ENCODE measurements around the gene TBC1D4.
A peak's percentile ranks its signal among the peaks of the same experiment; 100 is the strongest.

Gene TBC1D4

GRCh38 chr13:75505327-75505726 is 23.4 kb upstream of the TBC1D4 start:
- no peak overlapping the region for H3K27ac Mint-ChIP-seq
- ATAC-seq (ENCODE audit: low read depth): no peak
- DNase-seq (ENCODE audit: low spot score in 2 of 2): no peak

GRCh38 chr13:75495938-75496337 is 14.0 kb upstream of the TBC1D4 start:
- Mint-ChIP-seq H3K27me3 (peaks cover 13% of the 10 kb centered on the region), H3K4me1 (no peaks in the 10 kb centered on the region), H3K9me3 (no peaks in the 10 kb centered on the region), H3K36me3 (no peaks in the 10 kb centered on the region), H3K4me3 (no peak overlapping the region), H3K27ac (no peak overlapping the region)
- no peak for DNase-seq (ENCODE audit: low spot score in 2 of 2)
- ATAC-seq (ENCODE audit: low read depth): no peak

More at GRCh38 chr13:75505327-75505726, 23.4 kb upstream of the TBC1D4 start:
- Mint-ChIP-seq H3K27me3 (peaks cover 2% of the 10 kb centered on the region), H3K36me3 (no peaks in the 10 kb centered on the region), H3K9me3 (peaks cover 1% of the 10 kb centered on the region), H3K4me1 (peaks cover 4% of the 10 kb centered on the region), H3K4me3 (no peak overlapping the region)

- no peak for ATAC-seq (ENCODE audit: low read depth)
- H3K36me3 Mint-ChIP-seq: no peaks in the 10 kb centered on the region
- no peak overlapping the region for H3K4me3 Mint-ChIP-seq
- no peak for DNase-seq (ENCODE audit: low spot score in 2 of 2)
- peaks cover 13% of the 10 kb centered on the region for H3K27me3 Mint-ChIP-seq
- H3K4me1 Mint-ChIP-seq: no peaks in the 10 kb centered on the region
- no peaks in the 10 kb centered on the region for H3K9me3 Mint-ChIP-seq
- no peak overlapping the region for H3K27ac Mint-ChIP-seq
Measured at GRCh38 chr13:75494491-75494890, 12.5 kb upstream of the TBC1D4 start.

GRCh38 chr13:75493156-75493555 is 11.2 kb upstream of the TBC1D4 start:
- Mint-ChIP-seq H3K4me1 (no peaks in the 10 kb centered on the region), H3K4me3 (no peak overlapping the region), H3K27me3 (peaks cover 10% of the 10 kb centered on the region), H3K27ac (no peak overlapping the region), H3K9me3 (no peaks in the 10 kb centered on the region), H3K36me3 (no peaks in the 10 kb centered on the region)
- DNase-seq (ENCODE audit: low spot score in 2 of 2) (no peak), ATAC-seq (ENCODE audit: low read depth) (no peak)

- H3K4me3 Mint-ChIP-seq: no peak overlapping the region
- H3K4me1 Mint-ChIP-seq: no peaks in the 10 kb centered on the region
- no peak overlapping the region for H3K27ac Mint-ChIP-seq
- H3K27me3 Mint-ChIP-seq: peaks cover 10% of the 10 kb centered on the region
- H3K9me3 Mint-ChIP-seq: no peaks in the 10 kb centered on the region
- no peaks in the 10 kb centered on the region for H3K36me3 Mint-ChIP-seq
- ATAC-seq (ENCODE audit: low read depth): no peak
- no peak for DNase-seq (ENCODE audit: low spot score in 2 of 2)
Measured at GRCh38 chr13:75492389-75492788, 10.4 kb upstream of the TBC1D4 start.

GRCh38 chr13:75491376-75491775 is 9.4 kb upstream of the TBC1D4 start:
- ATAC-seq (ENCODE audit: low read depth) (no peak), DNase-seq (ENCODE audit: low spot score in 2 of 2) (no peak)
- Mint-ChIP-seq H3K27ac (no peak overlapping the region), H3K9me3 (no peaks in the 10 kb centered on the region), H3K27me3 (peaks cover 13% of the 10 kb centered on the region), H3K4me3 (no peak overlapping the region), H3K4me1 (no peaks in the 10 kb centered on the region), H3K36me3 (no peaks in the 10 kb centered on the region)

- no peak for DNase-seq (ENCODE audit: low spot score in 2 of 2)
- no peak overlapping the region for H3K27ac Mint-ChIP-seq
- H3K36me3 Mint-ChIP-seq: no peaks in the 10 kb centered on the region
- no peaks in the 10 kb centered on the region for H3K4me1 Mint-ChIP-seq
- peaks cover 18% of the 10 kb centered on the region for H3K27me3 Mint-ChIP-seq
- no peak for ATAC-seq (ENCODE audit: low read depth)
- no peaks in the 10 kb centered on the region for H3K9me3 Mint-ChIP-seq
- H3K4me3 Mint-ChIP-seq: no peak overlapping the region
Measured at GRCh38 chr13:75489502-75490263, 7.7 kb upstream of the TBC1D4 start.

- Mint-ChIP-seq H3K36me3 (no peaks in the 10 kb centered on the region), H3K4me1 (peaks cover 3% of the 10 kb centered on the region), H3K4me3 (no peak overlapping the region), H3K27ac (no peak overlapping the region), H3K9me3 (no peaks in the 10 kb centered on the region), H3K27me3 (peaks cover 16% of the 10 kb centered on the region)
- no peak for ATAC-seq (ENCODE audit: low read depth)
- DNase-seq (ENCODE audit: low spot score in 2 of 2): no peak
Measured at GRCh38 chr13:75486146-75487062, 4.4 kb upstream of the TBC1D4 start.

DNA sequence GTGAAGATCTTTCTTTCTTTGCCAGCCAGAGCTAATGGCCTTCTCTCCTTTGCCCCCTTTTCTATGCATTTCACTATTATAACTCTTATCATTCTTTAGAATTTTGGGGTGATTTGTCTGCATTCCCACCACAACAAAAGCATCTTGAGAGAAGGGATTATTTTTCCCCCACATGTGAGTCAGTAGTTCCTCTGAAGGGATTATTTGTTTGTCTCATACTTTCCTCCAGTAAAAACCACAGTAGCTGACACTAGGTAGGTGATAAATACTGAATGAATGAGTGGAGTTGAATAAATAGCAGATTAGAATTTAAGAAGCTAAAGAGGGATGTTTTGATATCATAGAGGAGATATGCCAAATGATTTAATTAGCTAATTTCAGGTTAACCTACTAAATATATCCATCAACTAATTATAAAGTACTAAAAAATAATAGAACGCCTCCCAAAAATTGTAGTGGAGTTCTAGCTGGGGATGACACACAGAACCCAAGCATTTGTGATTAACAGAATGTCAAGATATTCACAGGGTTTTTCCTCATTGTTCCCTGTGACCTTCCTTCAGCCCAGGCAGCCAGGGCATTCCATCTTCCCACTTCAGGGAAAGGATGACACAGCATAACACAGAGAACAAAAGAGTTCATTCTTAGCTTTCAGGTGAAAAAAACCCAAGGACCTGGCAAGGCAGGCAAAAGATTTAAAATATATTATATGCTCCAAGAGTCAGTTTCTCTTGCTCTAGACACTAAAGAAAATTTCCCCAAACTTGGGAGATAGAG is 3.5 kb upstream of the TBC1D4 start:
- Mint-ChIP-seq H3K4me1 (peaks cover 11% of the 10 kb centered on the region), H3K27ac (no peak overlapping the region), H3K9me3 (no peaks in the 10 kb centered on the region), H3K4me3 (no peak overlapping the region), H3K27me3 (peaks cover 22% of the 10 kb centered on the region), H3K36me3 (no peaks in the 10 kb centered on the region)
- DNase-seq (ENCODE audit: low spot score in 2 of 2) (no peak), ATAC-seq (ENCODE audit: low read depth) (no peak)

DNA sequence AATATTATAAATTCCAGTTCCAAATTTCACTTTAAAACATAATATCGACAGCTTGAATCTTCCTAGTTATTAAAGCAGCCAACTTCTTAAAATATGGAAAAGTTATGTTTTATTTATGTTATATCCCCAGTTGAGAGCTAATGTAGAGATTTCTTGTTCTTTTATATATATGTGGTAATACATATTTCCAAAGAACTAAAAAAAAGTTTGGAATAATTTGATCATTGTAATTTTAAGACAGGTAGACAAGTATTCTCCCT is 781 bp upstream of the TBC1D4 start:
- Mint-ChIP-seq H3K36me3 (no peaks in the 10 kb centered on the region), H3K4me3 (peak overlapping the region; percentile 98), H3K27me3 (peaks cover 27% of the 10 kb centered on the region), H3K4me1 (peaks cover 11% of the 10 kb centered on the region), H3K27ac (no peak overlapping the region), H3K9me3 (no peaks in the 10 kb centered on the region)
- ATAC-seq (ENCODE audit: low read depth): no peak
- DNase-seq (ENCODE audit: low spot score in 2 of 2): no peak

- H3K4me3 Mint-ChIP-seq: peak overlapping the region; percentile 74
- H3K36me3 Mint-ChIP-seq: no peaks in the 10 kb centered on the region
- DNase-seq (ENCODE audit: low spot score in 2 of 2) (peak; percentile 15 to 43), ATAC-seq (ENCODE audit: low read depth) (peak; percentile 22)
- peak overlapping the region; percentile 72 for H3K27ac Mint-ChIP-seq
- H3K9me3 Mint-ChIP-seq: no peaks in the 10 kb centered on the region
- peaks cover 24% of the 10 kb centered on the region for H3K27me3 Mint-ChIP-seq
- H3K4me1 Mint-ChIP-seq: peaks cover 11% of the 10 kb centered on the region
Measured at GRCh38 chr13:75481176-75482069, 546 bp downstream of the TBC1D4 start.

DNA sequence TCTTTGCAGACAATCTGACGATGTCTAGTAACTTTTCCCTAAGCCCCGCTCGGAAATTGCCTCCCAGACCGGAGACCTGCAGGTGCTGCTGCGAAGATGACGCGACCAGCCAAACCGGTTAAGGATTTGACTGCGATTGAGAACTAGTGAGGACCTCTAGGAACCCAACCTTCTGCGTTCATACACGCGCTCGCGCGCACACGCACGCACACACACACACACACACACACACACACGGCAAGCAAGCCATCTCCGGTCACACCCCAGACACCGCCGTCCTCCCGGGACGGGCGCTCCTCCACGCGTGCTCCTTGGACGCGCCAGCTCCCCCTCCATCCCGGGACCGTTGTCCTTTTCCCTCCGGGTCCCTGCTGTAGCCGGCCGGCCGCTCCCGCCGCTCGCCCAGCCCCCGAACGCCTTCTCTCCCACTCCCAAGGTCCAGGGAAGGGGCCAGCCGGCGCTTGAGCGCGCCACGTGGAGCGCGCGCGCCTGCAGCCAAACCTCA is 1.2 kb downstream of the TBC1D4 start:
- Mint-ChIP-seq H3K27ac (peak overlapping the region; percentile 72), H3K4me3 (peak overlapping the region; percentile 74), H3K36me3 (no peaks in the 10 kb centered on the region), H3K27me3 (peaks cover 21% of the 10 kb centered on the region), H3K9me3 (no peaks in the 10 kb centered on the region), H3K4me1 (peaks cover 11% of the 10 kb centered on the region)
- DNase-seq (ENCODE audit: low spot score in 2 of 2): peak in 1 of 2 donors; percentile 23
- peak; percentile 9 for ATAC-seq (ENCODE audit: low read depth)

GRCh38 chr13:75479102-75479740 is 2.7 kb downstream of the TBC1D4 start:
- no peak overlapping the region for H3K27ac Mint-ChIP-seq
- H3K4me3 Mint-ChIP-seq: no peak overlapping the region
- peaks cover 11% of the 10 kb centered on the region for H3K4me1 Mint-ChIP-seq
- no peaks in the 10 kb centered on the region for H3K36me3 Mint-ChIP-seq
- H3K9me3 Mint-ChIP-seq: no peaks in the 10 kb centered on the region
- ATAC-seq (ENCODE audit: low read depth) (no peak), DNase-seq (ENCODE audit: low spot score in 2 of 2) (no peak)
- peaks cover 16% of the 10 kb centered on the region for H3K27me3 Mint-ChIP-seq
